GM13976 (cell line): ENCODE measurements around the gene OR12D2.
A peak's percentile ranks its signal among the peaks of the same experiment; 100 is the strongest.
"Not testable (repeated sequence)": the region's sequence is repeated elsewhere in the genome, so short reads cannot be mapped to it uniquely, and the experiment has no call there.

Source experiments
- DNase-seq: peaks from one replicate; pipeline ENCODE4 v3.0.0; 2012; ENCODE audit warnings: low spot score
- in situ Hi-C: fragments of 300-500 bp; cut with MboI; formaldehyde crosslinking; loops from one replicate; pipeline ENCODE4 v1.12.0; 2022; ENCODE audit warnings: low sequenced_read_pairs, mixed read lengths, inconsistent platforms; ENCODE audit not compliant: unreplicated experiment
- TF ChIP-seq, protein P1 (sequence below): IDR thresholded peaks from 2 replicates; pipeline ENCODE4 v1.5.1; 2012; ENCODE audit warnings: borderline replicate concordance, mild to moderate bottlenecking; ENCODE audit not compliant: insufficient read depth; ENCODE audit errors: extremely low read depth, missing control alignments, control extremely low read depth

OR12D2 gene, protein sequence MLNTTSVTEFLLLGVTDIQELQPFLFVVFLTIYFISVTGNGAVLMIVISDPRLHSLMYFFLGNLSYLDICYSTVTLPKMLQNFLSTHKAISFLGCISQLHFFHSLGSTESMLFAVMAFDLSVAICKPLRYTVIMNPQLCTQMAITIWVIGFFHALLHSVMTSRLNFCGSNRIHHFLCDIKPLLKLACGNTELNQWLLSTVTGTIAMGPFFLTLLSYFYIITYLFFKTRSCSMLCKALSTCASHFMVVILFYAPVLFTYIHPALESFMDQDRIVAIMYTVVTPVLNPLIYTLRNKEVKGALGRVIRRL

DNA sequence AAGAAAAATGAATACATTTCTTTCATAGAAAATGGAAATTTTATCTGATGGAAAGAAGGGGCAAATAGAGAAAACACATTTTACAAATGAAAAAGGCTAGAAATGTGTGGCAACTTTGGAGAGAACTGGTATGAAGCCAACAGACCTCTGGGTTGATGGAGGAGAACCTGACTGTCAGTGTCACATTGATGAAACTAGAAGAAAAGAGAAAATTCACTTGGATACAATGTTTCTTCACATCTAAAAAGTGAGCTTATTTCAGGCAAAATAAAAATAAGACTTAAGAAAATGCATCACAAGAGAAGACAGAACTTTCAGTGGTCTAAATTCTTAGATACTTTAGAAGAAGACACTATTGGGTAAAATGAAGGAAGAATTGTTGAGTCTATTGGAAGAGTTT, at the start of gene OR12D2:
TSS of gene OR12D2 (plus strand) at position 301 of the 400 bp plus-strand sequence. CDS start 1,069 bp downstream, outside the sequence.
- TF ChIP-seq, protein P1, sequence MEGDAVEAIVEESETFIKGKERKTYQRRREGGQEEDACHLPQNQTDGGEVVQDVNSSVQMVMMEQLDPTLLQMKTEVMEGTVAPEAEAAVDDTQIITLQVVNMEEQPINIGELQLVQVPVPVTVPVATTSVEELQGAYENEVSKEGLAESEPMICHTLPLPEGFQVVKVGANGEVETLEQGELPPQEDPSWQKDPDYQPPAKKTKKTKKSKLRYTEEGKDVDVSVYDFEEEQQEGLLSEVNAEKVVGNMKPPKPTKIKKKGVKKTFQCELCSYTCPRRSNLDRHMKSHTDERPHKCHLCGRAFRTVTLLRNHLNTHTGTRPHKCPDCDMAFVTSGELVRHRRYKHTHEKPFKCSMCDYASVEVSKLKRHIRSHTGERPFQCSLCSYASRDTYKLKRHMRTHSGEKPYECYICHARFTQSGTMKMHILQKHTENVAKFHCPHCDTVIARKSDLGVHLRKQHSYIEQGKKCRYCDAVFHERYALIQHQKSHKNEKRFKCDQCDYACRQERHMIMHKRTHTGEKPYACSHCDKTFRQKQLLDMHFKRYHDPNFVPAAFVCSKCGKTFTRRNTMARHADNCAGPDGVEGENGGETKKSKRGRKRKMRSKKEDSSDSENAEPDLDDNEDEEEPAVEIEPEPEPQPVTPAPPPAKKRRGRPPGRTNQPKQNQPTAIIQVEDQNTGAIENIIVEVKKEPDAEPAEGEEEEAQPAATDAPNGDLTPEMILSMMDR: no peak
- DNase-seq: no peak
- in situ Hi-C loops: no loop called here

DNA sequence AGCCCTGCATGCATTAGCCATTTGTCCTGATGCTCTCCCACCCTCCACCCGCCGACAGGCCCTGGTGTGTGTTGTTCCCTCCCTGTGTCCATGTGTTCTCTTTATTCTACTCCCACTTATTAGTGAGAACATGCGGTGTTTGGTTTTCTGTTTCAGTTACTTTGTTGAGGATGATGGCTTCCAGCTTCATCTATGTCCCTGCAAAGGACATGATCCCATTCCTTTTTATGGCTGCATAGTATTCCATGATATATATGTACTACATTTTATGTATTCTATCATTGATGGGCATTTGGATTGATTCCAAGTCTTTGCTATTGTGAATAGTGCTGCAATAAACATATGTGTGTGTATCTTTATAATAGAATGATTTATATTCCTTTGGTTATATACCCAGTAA, 46.1 kb upstream of the OR12D2 start:
- in situ Hi-C loops, DNase-seq: not testable (repeated sequence)

DNA sequence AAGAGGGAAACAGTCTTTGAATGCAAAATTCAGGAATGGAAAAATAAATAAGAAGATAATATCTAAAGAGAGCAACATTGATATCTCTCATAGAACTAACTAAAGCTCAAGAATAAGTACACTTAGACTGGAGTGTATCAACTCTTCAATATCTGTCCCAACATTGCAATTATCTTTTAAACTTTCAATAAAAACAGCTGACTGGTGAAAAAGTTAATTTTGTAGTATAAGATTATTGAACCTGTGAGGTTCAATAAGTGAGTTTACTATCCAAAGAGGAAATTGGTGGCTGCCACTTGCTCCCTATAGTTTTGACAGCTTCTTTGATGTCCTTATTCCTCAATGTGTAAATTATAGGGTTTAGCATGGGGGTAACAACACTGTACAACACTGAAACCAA, 40.5 kb upstream of the OR12D2 start:
- TF ChIP-seq, protein P1: no peak
- in situ Hi-C loops: no loop called here

DNA sequence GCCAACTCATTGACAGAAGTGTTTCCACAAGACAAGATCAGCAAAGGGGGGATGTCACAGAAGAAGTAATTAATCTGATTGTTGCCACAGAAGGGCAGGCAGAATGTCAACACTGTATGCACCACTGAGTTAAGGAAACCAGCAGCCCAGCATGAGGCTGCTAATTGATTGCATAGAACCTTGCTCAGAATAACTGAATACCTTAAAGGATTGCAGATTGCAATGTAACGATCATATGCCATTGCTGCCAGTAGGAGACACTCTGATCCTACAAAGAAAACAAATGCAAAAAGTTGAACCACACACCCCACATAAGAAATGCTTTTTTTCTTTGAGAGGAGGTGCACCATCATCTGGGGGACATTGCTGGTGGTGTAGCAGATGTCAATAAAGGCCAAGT, 39.8 kb upstream of the OR12D2 start:
- TF ChIP-seq, protein P1: no peak
- in situ Hi-C loops: no loop called here
- DNase-seq: no peak

More for the DNA sequence above, 40.5 kb upstream of the OR12D2 start:
- no peak for DNase-seq

DNA sequence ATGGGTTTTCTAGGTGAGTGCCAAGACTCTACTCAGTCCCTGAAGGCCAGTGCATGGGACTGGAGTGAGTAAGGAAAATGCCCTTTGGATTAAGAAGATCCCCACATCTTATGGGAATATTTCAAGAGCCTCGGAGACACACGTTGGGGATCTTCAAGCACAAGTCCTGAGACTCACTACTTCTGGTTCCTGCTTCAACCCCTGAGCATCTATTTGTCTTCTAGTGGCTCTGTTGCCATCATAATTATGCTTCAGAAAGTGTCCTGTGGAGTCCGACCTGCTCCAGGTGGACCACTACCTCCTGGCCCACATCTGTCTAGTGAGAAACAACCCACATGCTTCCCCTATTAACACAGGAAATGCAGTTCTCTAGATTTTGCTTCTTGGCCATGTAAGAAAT, 26.7 kb upstream of the OR12D2 start, which contains the start of gene OR5V1:
TSS of gene OR5V1 (minus strand) at position 101 of the 400 bp plus-strand sequence. CDS start 12,670 bp downstream, outside the sequence.
- no peak for DNase-seq
- TF ChIP-seq, protein P1: no peak
- in situ Hi-C loops: no loop called here

DNA sequence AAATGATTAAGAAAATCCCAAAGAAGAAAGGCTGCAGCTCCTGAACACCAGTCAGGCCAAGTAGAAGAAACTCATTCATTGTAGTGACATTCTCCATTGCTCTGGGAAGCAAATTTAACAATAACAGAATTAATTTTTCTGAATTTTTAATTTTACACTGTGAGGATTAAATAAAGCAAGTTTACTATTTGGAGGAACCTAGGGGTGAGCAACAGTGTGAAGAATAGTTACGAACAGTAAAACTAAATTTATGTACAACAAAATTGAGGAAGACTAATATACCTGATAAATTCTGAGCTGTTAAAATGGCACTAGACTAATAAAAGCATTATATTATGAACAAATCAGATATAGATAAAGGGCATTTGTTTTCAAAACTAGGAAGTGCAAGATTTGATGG, 20.2 kb upstream of the OR12D2 start, which contains the start of gene OR12D3:
TSS of gene OR12D3 (minus strand) at position 101 of the 400 bp plus-strand sequence. CDS start at position 97, 4 bp downstream.
- TF ChIP-seq, protein P1: no peak
- DNase-seq: no peak
- in situ Hi-C loops: no loop called here

DNA sequence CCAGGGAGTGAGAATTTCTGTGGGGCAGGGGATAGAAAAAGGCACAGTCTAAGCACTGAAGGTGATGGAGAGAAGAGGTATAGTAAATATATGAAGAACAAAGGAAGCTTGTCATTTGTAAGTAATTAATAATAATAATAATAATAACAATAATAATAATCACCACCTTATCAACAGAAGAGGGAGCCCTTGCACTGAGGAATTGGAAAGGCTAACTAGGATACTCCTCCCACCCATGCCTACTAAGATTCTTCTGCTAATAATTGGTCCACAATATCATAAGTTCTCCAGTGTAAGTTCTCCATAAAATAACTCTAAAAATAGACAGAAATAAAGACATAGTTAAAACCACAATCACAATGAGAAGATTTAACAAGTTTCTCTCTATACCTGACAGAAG, 19.4 kb upstream of the OR12D2 start:
- peak; percentile 33 for DNase-seq
- in situ Hi-C loops: no loop called here
- TF ChIP-seq, protein P1: no peak
